Endothelial cell of umbilical vein (primary cell): ENCODE data around the gene C19orf67. TPM values are rescaled to one million over a fixed set of nuclear protein-coding genes. Genes with fewer than 3 reads are reported as not detected.

Experiments used
- BruUV-seq: library from RNA; stranded (reverse); fragments of 400-500 nt; replicated peaks from 2 replicates; lab custom pipeline; 2021; lab: Mats Ljungman, UMichigan
- CTCF ChIA-PET: fragments of 300-600, 350-600 bp; sonication (Branson Sonifier 250); formaldehyde crosslinking; loops from one replicate; lab custom pipeline; 2021; ENCODE audit warnings: antibody characterized with exemption, inconsistent platforms; lab: Charles Lee
- POLR2A ChIA-PET: fragments of 300-600, 350-600 bp; sonication (Branson Sonifier 250); formaldehyde crosslinking; loops from one replicate; lab custom pipeline; 2021; ENCODE audit warnings: antibody characterized with exemption, inconsistent platforms; lab: Charles Lee
- DNase-seq: peaks from one replicate; pipeline ENCODE4 v3.0.0-alpha.2; 2011; ENCODE audit warnings: low read depth, low spot score
- FAIRE-seq: peaks from 2 replicates; lab custom pipeline; 2011; peaks lifted over from hg19 to GRCh38; lab: Jason Lieb, UNC
- H2AFZ ChIP-seq: 2 replicates; pipeline ENCODE4 v1.6.0; 2012; ENCODE audit warnings: low read depth, low read length, control low read depth, inconsistent platforms
- H3K27ac ChIP-seq: 2 replicates; pipeline ENCODE4 v1.5.1; 2011; ENCODE audit warnings: low read depth, mild to moderate bottlenecking, control low read depth, low read length, moderate library complexity; ENCODE audit not compliant: insufficient read depth
- H3K27me3 ChIP-seq, 2 experiments: 2 replicates each; pipeline versions ENCODE4 v1.6.0 to v1.6.1; 2011; ENCODE audit warnings: low read length in 2 of 2, mixed read lengths in 1 of 2; ENCODE audit not compliant: control insufficient read depth in 2 of 2, insufficient read depth in 2 of 2
- H3K36me3 ChIP-seq, 2 experiments: 2 replicates in 1 of 2; 3 replicates in 1 of 2; pipeline ENCODE4 v1.5.1; 2011; ENCODE audit warnings: low read length in 2 of 2, mild to moderate bottlenecking in 1 of 2, moderate library complexity in 1 of 2; ENCODE audit not compliant: control insufficient read depth in 2 of 2, insufficient read depth in 2 of 2; ENCODE audit errors: extremely low read depth in 1 of 2
- H3K4me1 ChIP-seq: 3 replicates; pipeline ENCODE4 v1.5.1; 2011; ENCODE audit warnings: mild to moderate bottlenecking, low read length; ENCODE audit not compliant: control insufficient read depth, insufficient read depth; ENCODE audit errors: extremely low read depth
- H3K4me2 ChIP-seq: 2 replicates; pipeline ENCODE4 v1.6.1; 2011; ENCODE audit warnings: low read length, control low read depth, mixed read lengths; ENCODE audit not compliant: insufficient read depth
- H3K4me3 ChIP-seq, 3 experiments: fragments of 200-600 bp in 1 of 3; sonication (generic), shearing (Covaris generic) in 1 of 3; replicated peaks in 1 of 3; 2 replicates each; pipeline ENCODE4 v1.5.1; 2011 to 2016; ENCODE audit warnings: control low read depth in 3 of 3, low read length in 3 of 3, mild to moderate bottlenecking in 2 of 3, inconsistent platforms in 1 of 3, low read depth in 1 of 3, moderate library complexity in 1 of 3; ENCODE audit not compliant: insufficient read depth in 1 of 3
- H3K79me2 ChIP-seq: 2 replicates; pipeline ENCODE4 v1.6.0; 2012; ENCODE audit warnings: low read length, inconsistent platforms; ENCODE audit not compliant: control insufficient read depth, insufficient read depth
- H3K9ac ChIP-seq: replicated peaks from 2 replicates; pipeline ENCODE3; 2011; ENCODE audit warnings: low read length, control low read depth; ENCODE audit not compliant: insufficient read depth; ENCODE audit errors: extremely low read depth
- H3K9me1 ChIP-seq: replicated peaks from 3 replicates; pipeline ENCODE4 v1.6.0; 2011; ENCODE audit warnings: mild to moderate bottlenecking, low read length; ENCODE audit not compliant: control insufficient read depth, insufficient read depth; ENCODE audit errors: extremely low read depth
- H3K9me3 ChIP-seq: replicated peaks from 2 replicates; pipeline ENCODE4 v1.5.1; 2012; ENCODE audit warnings: low read length, inconsistent platforms; ENCODE audit not compliant: control insufficient read depth, insufficient read depth
- H4K20me1 ChIP-seq: replicated peaks from 2 replicates; pipeline ENCODE3; 2011; ENCODE audit warnings: mild to moderate bottlenecking, low read length; ENCODE audit not compliant: control insufficient read depth, insufficient read depth; ENCODE audit errors: extremely low read depth
- EZH2 ChIP-seq: IDR thresholded peaks from 2 replicates; pipeline ENCODE4 v1.6.1; 2012; ENCODE audit warnings: borderline replicate concordance, low read depth, mild to moderate bottlenecking, moderate library complexity, low read length, inconsistent platforms; ENCODE audit not compliant: severe bottlenecking
- FOS ChIP-seq: IDR thresholded peaks from 2 replicates; pipeline ENCODE4 v1.6.1; 2011; ENCODE audit warnings: mild to moderate bottlenecking, low read length, moderate library complexity, borderline replicate concordance; ENCODE audit not compliant: insufficient read depth
- GATA2 ChIP-seq: IDR thresholded peaks from 2 replicates; pipeline ENCODE4 v1.7.0; 2011; ENCODE audit warnings: low read depth, mild to moderate bottlenecking, moderate library complexity, mixed read lengths, low read length; ENCODE audit not compliant: insufficient read length, insufficient read depth
- JUN ChIP-seq: IDR thresholded peaks from 2 replicates; pipeline ENCODE4 v1.6.1; 2011; ENCODE audit warnings: borderline replicate concordance, low read depth; ENCODE audit not compliant: insufficient read length, insufficient read depth
- MYC ChIP-seq: IDR thresholded peaks from one replicate; pipeline ENCODE4 v1.6.1; 2011; ENCODE audit warnings: mild to moderate bottlenecking, low read depth, low read length
- POLR2A ChIP-seq: IDR thresholded peaks from 2 replicates; pipeline ENCODE4 v1.6.1; 2012; ENCODE audit warnings: low read depth, mild to moderate bottlenecking, control low read depth, low read length
- POLR2AphosphoS5 ChIP-seq: IDR thresholded peaks from 2 replicates; pipeline ENCODE4 v1.6.1; 2012; ENCODE audit warnings: low read depth, mild to moderate bottlenecking, control low read depth, low read length, moderate library complexity; ENCODE audit not compliant: insufficient read depth
- dilution Hi-C: fragments of 300-500 bp; cut with MboI; formaldehyde crosslinking; loops from one replicate; pipeline ENCODE4 v1.15.0; 2019; ENCODE audit warnings: low sequenced_read_pairs; ENCODE audit not compliant: extremely low pct_ligation_motif_present
- intact Hi-C: fragments of 100-400 bp; cut with micrococcal nuclease; formaldehyde crosslinking; loops from one replicate; pipeline ENCODE4 v1.10.0; 2022
- polyA plus RNA-seq, 4 experiments: library from polyadenylated mRNA; depleted of rRNA in 3 of 4; stranded (reverse) in 3 of 4; unstranded in 1 of 4; fragments of >200 nt; gene quantifications; 2 replicates each; pipeline versions ENCODE4 v1.2.1 to v1.2.3, GENCODE V29; 2011 to 2012; ENCODE audit warnings: missing spikeins in 1 of 4
- total RNA-seq: library from RNA; stranded (reverse); gene quantifications from 2 replicates; pipeline ENCODE4 v1.2.3, GENCODE V29; 2021
- TF ChIP-seq, protein P1 (sequence below), 2 donors: IDR thresholded peaks; 1 replicate in 1 of 2; 2 replicates in 1 of 2; pipeline ENCODE4 v1.5.1; 2011; ENCODE audit warnings: low read length in 2 of 2, mild to moderate bottlenecking in 2 of 2, moderate library complexity in 2 of 2, control low read depth in 1 of 2, inconsistent platforms in 1 of 2, low read depth in 1 of 2; ENCODE audit not compliant: insufficient read depth in 1 of 2; ENCODE audit errors: extremely low read depth in 1 of 2
- TF ChIP-seq, protein P2 (sequence below): IDR thresholded peaks from 2 replicates; pipeline ENCODE4 v1.6.1; 2011; ENCODE audit not compliant: insufficient read depth, insufficient read length

Gene C19orf67
- total and polyA plus RNA-seq, 2 donors (not counting 3 experiments of a cell fraction or from before 2014, with no cell fraction given): 0.55 TPM; not detected in 1

DNA sequence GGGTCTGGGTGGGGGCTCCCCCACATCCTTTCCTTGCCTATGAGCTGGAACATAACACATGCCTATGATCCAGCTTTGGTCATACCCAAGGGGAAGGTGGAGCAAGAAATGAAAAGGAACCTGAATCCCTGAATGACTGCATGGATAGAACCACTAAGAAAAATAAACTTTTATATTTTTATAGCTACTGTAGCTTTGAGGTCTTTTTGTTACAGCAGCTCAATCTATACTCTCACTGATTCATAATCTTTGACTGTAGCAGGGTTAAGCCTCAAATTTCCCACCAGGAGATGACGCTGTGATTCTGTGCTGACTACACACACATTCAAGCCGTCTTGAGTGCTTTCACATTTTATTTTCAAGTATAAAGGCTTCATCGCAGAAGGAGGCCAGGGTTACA, 32.6 kb downstream of the C19orf67 start:
- Histone ChIP-seq H3K9me1 (no peaks in the 10 kb centered on the region), H3K27me3 (no peaks in the 10 kb centered on the region), H3K9ac (no peak overlapping the region), H3K4me3 (no peak overlapping the region), H3K4me2 (no peak overlapping the region), H4K20me1 (no peaks in the 10 kb centered on the region), H3K9me3 (no peaks in the 10 kb centered on the region), H3K79me2 (no peaks in the 10 kb centered on the region), H3K4me1 (no peaks in the 10 kb centered on the region), H3K36me3 (no peaks in the 10 kb centered on the region), H2AFZ (no peak overlapping the region), H3K27ac (no peak overlapping the region)
- intact Hi-C loops: no loop called here
- no peak for DNase-seq
- FAIRE-seq: no peak
- dilution Hi-C loops: no loop called here
- TF ChIP-seq POLR2AphosphoS5: no peak
- no peak for TF ChIP-seq FOS
- TF ChIP-seq MYC: no peak
- TF ChIP-seq POLR2A: no peak
- TF ChIP-seq EZH2: no peak
- TF ChIP-seq GATA2: no peak
- no peak for TF ChIP-seq JUN
- TF ChIP-seq, protein P1, sequence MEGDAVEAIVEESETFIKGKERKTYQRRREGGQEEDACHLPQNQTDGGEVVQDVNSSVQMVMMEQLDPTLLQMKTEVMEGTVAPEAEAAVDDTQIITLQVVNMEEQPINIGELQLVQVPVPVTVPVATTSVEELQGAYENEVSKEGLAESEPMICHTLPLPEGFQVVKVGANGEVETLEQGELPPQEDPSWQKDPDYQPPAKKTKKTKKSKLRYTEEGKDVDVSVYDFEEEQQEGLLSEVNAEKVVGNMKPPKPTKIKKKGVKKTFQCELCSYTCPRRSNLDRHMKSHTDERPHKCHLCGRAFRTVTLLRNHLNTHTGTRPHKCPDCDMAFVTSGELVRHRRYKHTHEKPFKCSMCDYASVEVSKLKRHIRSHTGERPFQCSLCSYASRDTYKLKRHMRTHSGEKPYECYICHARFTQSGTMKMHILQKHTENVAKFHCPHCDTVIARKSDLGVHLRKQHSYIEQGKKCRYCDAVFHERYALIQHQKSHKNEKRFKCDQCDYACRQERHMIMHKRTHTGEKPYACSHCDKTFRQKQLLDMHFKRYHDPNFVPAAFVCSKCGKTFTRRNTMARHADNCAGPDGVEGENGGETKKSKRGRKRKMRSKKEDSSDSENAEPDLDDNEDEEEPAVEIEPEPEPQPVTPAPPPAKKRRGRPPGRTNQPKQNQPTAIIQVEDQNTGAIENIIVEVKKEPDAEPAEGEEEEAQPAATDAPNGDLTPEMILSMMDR (IDR thresholded peaks at IDR 0.05; ENCODE audit: extremely low read depth in 1 of 2, insufficient read depth in 1 of 2, low read depth in 1 of 2, low read length in 2 of 2): no peak
- TF ChIP-seq, protein P2, sequence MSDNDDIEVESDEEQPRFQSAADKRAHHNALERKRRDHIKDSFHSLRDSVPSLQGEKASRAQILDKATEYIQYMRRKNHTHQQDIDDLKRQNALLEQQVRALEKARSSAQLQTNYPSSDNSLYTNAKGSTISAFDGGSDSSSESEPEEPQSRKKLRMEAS: no peak
- ChIA-PET CTCF (interaction anchor here (0.8 to 3.4 kb wide), 7 partner anchors 10 to 126 kb away, joined by 3 to 14 read pairs (median 7); partner anchors contain the start of genes IL27RA and MISP3), POLR2A (no interaction called here)
- no TSS peak for BruUV-seq
